ENCODE measurements around the gene ANKRD39. TPM values are rescaled to one million over a fixed set of nuclear protein-coding genes. Genes with fewer than 3 reads are reported as not detected.
A peak's percentile ranks its signal among the peaks of the same experiment; 100 is the strongest.

Gene ANKRD39
- total and polyA plus RNA-seq, 9 of the 15 experiments (the other 6 are each of a cell fraction or from before 2014, with no cell fraction given) = 8.2 to 33.1 (median 23.8) TPM

DNA sequence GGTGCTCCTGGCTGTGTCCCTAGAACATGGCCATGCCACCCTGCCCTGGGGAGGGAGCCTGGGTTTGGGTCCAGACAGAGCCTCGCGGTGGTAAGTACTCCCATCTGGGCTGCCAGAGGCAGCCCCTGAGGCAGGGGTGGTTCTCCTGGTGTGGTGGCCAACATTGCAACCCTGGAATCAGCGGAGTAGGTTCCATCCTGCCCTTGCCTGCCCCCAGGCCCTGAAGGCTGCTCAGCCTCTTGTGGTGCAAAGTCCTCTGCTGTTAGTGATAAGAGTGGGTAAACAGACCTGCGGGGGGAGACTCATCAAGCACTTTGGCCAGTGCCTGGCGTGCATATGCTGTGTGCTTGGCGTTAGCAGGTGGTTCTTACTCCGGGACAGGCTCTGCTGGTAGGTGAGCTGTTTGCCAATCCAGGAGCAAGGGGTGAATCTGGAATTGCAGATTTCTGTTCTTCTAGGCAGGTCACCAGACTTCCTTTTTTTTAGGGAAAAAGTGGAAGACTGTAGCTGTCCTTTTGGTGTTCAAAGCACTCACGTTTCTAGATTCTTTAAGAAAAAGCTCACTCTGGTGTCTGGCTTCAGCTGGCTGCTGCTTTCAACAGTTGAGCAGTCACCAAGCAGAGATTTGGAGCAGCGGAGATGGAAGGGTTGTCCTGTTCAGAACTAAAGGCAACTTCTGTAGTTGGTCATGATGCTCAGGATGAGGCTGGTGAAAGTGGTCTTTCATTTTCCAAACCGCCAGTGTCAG lies 38.5 kb downstream of the ANKRD39 start:
- 43% methylated on average over 10 of the region's 10 CpGs for whole genome bisulfite sequencing (ENCODE audit: insufficient coverage, low coverage, missing lambda C conversion rate)
- peak overlapping the region; percentile 3; the same call in 1 of the 2 replicates for H3K4me2 ChIP-seq (ENCODE audit: insufficient read depth, low read length)
- BruUV-seq (replicated peaks) = no TSS peak
- ATAC-seq (peak; percentile 20), DNase-seq (ENCODE audit: extremely low read depth in 1 of 4, low spot score in 3 of 4) (peak; percentile 54 to 76 (median 67)), FAIRE-seq (peak; percentile 86)
- H3K4me1 ChIP-seq (replicated peaks in 1 of 2; ENCODE audit: control insufficient read depth in 2 of 2, insufficient read depth in 2 of 2, low read length in 2 of 2) = peaks cover 34 to 49% of the 10 kb centered on the region in 2 experiments
- no peak overlapping the region for H2AFZ ChIP-seq (ENCODE audit: low read depth, low read length)
- intact Hi-C loops (cut with micrococcal nuclease) = loop anchor here (5.0 kb wide), 1 partner anchor 57 kb away; the partner anchor contains the start of gene CNNM4
- peaks cover 53% of the 10 kb centered on the region for H3K79me2 ChIP-seq (ENCODE audit: control insufficient read depth, insufficient read depth, low read length)
- CTCF ChIA-PET (ENCODE audit: low intra/inter-chr PET ratio) = interaction anchor here (0.5 kb wide), 1 partner anchor 161 kb away, joined by 3 read pairs; no protein-coding TSS in a partner anchor
- no peak overlapping the region for H3K27ac ChIP-seq (ENCODE audit: extremely low read depth, low read depth, low read length)
- peaks cover 21% of the 10 kb centered on the region for H3K9me1 ChIP-seq (ENCODE audit: control insufficient read depth, insufficient read depth, low read length)
- H3K36me3 ChIP-seq (ENCODE audit: control insufficient read depth, insufficient read depth, low read length) = peaks cover 43% of the 10 kb centered on the region
- no peaks in the 10 kb centered on the region for H3K9me3 ChIP-seq (replicated peaks; ENCODE audit: control insufficient read depth, insufficient read depth, low read depth, low read length)
- peak overlapping the region in 1 of 2 experiments; percentile 88; a peak in 2 of 4 replicates for H3K9ac ChIP-seq (ENCODE audit: insufficient read depth in 1 of 2, low read depth in 2 of 2, low read length in 2 of 2)
- in situ Hi-C loops (cut with MboI) = no loop called here
- no peak overlapping the region for H3K4me3 ChIP-seq
- peaks cover 42% of the 10 kb centered on the region for H4K20me1 ChIP-seq (replicated peaks; ENCODE audit: control insufficient read depth, insufficient read depth, low read length)
- no peaks in the 10 kb centered on the region for H3K27me3 ChIP-seq (ENCODE audit: control insufficient read depth in 2 of 2, insufficient read depth in 2 of 2, low read length in 2 of 2)
- POLR2A ChIA-PET = interaction anchor here (0.6 to 2.3 kb wide), 6 partner anchors 9 to 95 kb away, joined by 3 to 8 read pairs (median 4); no protein-coding TSS in a partner anchor
- TF ChIP-seq, protein P1, sequence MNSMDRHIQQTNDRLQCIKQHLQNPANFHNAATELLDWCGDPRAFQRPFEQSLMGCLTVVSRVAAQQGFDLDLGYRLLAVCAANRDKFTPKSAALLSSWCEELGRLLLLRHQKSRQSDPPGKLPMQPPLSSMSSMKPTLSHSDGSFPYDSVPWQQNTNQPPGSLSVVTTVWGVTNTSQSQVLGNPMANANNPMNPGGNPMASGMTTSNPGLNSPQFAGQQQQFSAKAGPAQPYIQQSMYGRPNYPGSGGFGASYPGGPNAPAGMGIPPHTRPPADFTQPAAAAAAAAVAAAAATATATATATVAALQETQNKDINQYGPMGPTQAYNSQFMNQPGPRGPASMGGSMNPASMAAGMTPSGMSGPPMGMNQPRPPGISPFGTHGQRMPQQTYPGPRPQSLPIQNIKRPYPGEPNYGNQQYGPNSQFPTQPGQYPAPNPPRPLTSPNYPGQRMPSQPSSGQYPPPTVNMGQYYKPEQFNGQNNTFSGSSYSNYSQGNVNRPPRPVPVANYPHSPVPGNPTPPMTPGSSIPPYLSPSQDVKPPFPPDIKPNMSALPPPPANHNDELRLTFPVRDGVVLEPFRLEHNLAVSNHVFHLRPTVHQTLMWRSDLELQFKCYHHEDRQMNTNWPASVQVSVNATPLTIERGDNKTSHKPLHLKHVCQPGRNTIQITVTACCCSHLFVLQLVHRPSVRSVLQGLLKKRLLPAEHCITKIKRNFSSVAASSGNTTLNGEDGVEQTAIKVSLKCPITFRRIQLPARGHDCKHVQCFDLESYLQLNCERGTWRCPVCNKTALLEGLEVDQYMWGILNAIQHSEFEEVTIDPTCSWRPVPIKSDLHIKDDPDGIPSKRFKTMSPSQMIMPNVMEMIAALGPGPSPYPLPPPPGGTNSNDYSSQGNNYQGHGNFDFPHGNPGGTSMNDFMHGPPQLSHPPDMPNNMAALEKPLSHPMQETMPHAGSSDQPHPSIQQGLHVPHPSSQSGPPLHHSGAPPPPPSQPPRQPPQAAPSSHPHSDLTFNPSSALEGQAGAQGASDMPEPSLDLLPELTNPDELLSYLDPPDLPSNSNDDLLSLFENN (IDR thresholded peaks at IDR 0.05; ENCODE audit: low read depth in 2 of 2, low read length in 2 of 2) = 0 out of 4 replicates have a peak, but pooled peaks of 1 of the 2 experiments have one; percentile 48
- TF ChIP-seq TAF7 (tag; IDR thresholded peaks at IDR 0.05) (no peak), RNF219 (CRISPR knock-in tag; IDR thresholded peaks at IDR 0.05) (no peak), TOE1 (IDR thresholded peaks at IDR 0.05; ENCODE audit: borderline replicate concordance) (no peak), TOE1 (CRISPR knock-in tag; IDR thresholded peaks at IDR 0.05; ENCODE audit: borderline replicate concordance, low read depth) (no peak), TAL1 (IDR thresholded peaks at IDR 0.05) (peak; percentile 60), BRF1 (IDR thresholded peaks at IDR 0.05; ENCODE audit: borderline replicate concordance, extremely low read depth, insufficient read length) (no peak), MAX (CRISPR knock-in tag; IDR thresholded peaks at IDR 0.05) (peak; percentile 52), HCFC1 (IDR thresholded peaks at IDR 0.05; ENCODE audit: low read depth, low read length) (no peak), ZNF253 (CRISPR knock-in tag; conservative IDR thresholded peaks at IDR 0.05) (no peak), NR2C2 (CRISPR knock-in tag; IDR thresholded peaks at IDR 0.05) (no peak), NR2C2 (tag; IDR thresholded peaks at IDR 0.05) (no peak), FOSL1 (tag; conservative IDR thresholded peaks at IDR 0.05) (no peak)

All from K562 (cell line).